WI38 (cell line): ENCODE data around the gene SLC24A5.

Source experiments
- H3K4me3 ChIP-seq: 2 replicates; pipeline ENCODE4 v1.5.1; 2011; ENCODE audit warnings: low read depth, mild to moderate bottlenecking, control low read depth, low read length
- TF ChIP-seq, protein P1 (sequence below): IDR thresholded peaks from 2 replicates; pipeline ENCODE4 v1.5.1; 2012; ENCODE audit warnings: low read depth, mild to moderate bottlenecking, control low read depth, low read length

Gene SLC24A5

DNA sequence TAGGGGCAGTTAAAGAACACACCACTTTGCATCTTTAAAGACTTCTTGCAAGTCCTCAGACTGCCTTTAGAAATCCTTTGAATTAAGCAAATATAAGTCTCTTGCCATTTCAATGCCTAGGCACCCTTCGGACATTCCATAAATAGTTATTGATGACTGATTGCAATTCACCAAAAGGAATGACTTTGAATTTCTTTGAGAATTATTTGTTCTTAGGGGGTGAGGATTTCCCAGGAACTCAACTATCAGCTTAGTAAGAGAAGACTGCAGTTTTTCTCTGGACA is 57.8 kb downstream of the SLC24A5 start:
- H3K4me3 ChIP-seq, result peak overlapping the region; percentile 70
- TF ChIP-seq, protein P1, sequence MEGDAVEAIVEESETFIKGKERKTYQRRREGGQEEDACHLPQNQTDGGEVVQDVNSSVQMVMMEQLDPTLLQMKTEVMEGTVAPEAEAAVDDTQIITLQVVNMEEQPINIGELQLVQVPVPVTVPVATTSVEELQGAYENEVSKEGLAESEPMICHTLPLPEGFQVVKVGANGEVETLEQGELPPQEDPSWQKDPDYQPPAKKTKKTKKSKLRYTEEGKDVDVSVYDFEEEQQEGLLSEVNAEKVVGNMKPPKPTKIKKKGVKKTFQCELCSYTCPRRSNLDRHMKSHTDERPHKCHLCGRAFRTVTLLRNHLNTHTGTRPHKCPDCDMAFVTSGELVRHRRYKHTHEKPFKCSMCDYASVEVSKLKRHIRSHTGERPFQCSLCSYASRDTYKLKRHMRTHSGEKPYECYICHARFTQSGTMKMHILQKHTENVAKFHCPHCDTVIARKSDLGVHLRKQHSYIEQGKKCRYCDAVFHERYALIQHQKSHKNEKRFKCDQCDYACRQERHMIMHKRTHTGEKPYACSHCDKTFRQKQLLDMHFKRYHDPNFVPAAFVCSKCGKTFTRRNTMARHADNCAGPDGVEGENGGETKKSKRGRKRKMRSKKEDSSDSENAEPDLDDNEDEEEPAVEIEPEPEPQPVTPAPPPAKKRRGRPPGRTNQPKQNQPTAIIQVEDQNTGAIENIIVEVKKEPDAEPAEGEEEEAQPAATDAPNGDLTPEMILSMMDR, result no peak

GRCh38 chr15:48182749-48183148 is 62.0 kb downstream of the SLC24A5 start:
- no peak overlapping the region for H3K4me3 ChIP-seq
- TF ChIP-seq, protein P1, result no peak

GRCh38 chr15:48185529-48185928 is 64.7 kb downstream of the SLC24A5 start:
- no peak overlapping the region for H3K4me3 ChIP-seq
- TF ChIP-seq, protein P1, result no peak

GRCh38 chr15:48186271-48186670 is 65.5 kb downstream of the SLC24A5 start:
- TF ChIP-seq, protein P1, result no peak
- no peak overlapping the region for H3K4me3 ChIP-seq

GRCh38 chr15:48190932-48191573 is 70.3 kb downstream of the SLC24A5 start:
- TF ChIP-seq, protein P1, result no peak
- H3K4me3 ChIP-seq, result no peak overlapping the region

- H3K4me3 ChIP-seq, result no peak within 1 kb of the TSS
- TF ChIP-seq, protein P1, result no peak
Observed at GRCh38 chr15:48191574-48192225, 70.9 kb downstream of the SLC24A5 start, which contains the start of gene CTXN2. TSS of gene CTXN2 (plus strand) at chr15:48191665. CDS start at chr15:48201301, 9,636 bp downstream.
